RWPE1 (cell line): ENCODE data around the gene KIF16B.

Source experiments
- CTCF ChIA-PET: fragments of 350-600 bp; sonication (Branson Sonifier 250); formaldehyde crosslinking; extraction: SDS; loops from one replicate; lab custom pipeline; 2021; lab: Yijun Ruan, JAX
- POLR2A ChIA-PET: fragments of 400-600 bp; formaldehyde crosslinking; extraction: SDS; loops from one replicate; lab custom pipeline; 2020; ENCODE audit warnings: antibody characterized with exemption; ENCODE audit not compliant: low non-redundant PET; lab: Yijun Ruan, JAX
- DNase-seq: peaks from one replicate; pipeline ENCODE4 v3.0.0; 2012; ENCODE audit warnings: low spot score
- H3K27ac ChIP-seq: fragments of 450-650 bp; 2 replicates; pipeline ENCODE4 v1.5.1; 2017
- CTCF ChIP-seq: fragments of 450-650 bp; conservative IDR thresholded peaks from 2 replicates; pipeline ENCODE4 v1.5.1; 2017; ENCODE audit warnings: low read depth, mild to moderate bottlenecking

Gene KIF16B

GRCh38 chr20:16551607-16552006 lies 21.6 kb downstream of the KIF16B start:
- H3K27ac ChIP-seq = no peak overlapping the region
- ChIA-PET POLR2A (interaction anchor here (0.7 kb wide), 1 partner anchor 130 kb away, joined by 3 read pairs; no protein-coding TSS in a partner anchor), CTCF (interaction anchor here (0.6 kb wide), 1 partner anchor 638 kb away, joined by 5 read pairs; no protein-coding TSS in a partner anchor)
- no peak for DNase-seq
- TF ChIP-seq CTCF = no peak

GRCh38 chr20:16548068-16548672 lies 25.1 kb downstream of the KIF16B start:
- CTCF ChIA-PET = interaction anchor here (0.6 kb wide), 1 partner anchor 1408 kb away, joined by 6 read pairs; no protein-coding TSS in a partner anchor
- H3K27ac ChIP-seq = no peak overlapping the region
- TF ChIP-seq CTCF = no peak
- DNase-seq = no peak
- POLR2A ChIA-PET = no interaction called here

GRCh38 chr20:16544949-16545348 lies 28.3 kb downstream of the KIF16B start:
- H3K27ac ChIP-seq = no peak overlapping the region
- no peak for DNase-seq
- TF ChIP-seq CTCF = no peak
- ChIA-PET CTCF (interaction anchor here (0.6 kb wide), 1 partner anchor 968 kb away, joined by 3 read pairs; no protein-coding TSS in a partner anchor), POLR2A (interaction anchor here (0.7 kb wide), 1 partner anchor 189 kb away, joined by 4 read pairs; no protein-coding TSS in a partner anchor)

- DNase-seq = no peak
- CTCF ChIA-PET = no interaction called here
- no peak for TF ChIP-seq CTCF
- no peak overlapping the region for H3K27ac ChIP-seq
- POLR2A ChIA-PET = no interaction called here
Observed at GRCh38 chr20:16542477-16542876, 30.8 kb downstream of the KIF16B start.

GRCh38 chr20:16541878-16542277 lies 31.4 kb downstream of the KIF16B start:
- no peak overlapping the region for H3K27ac ChIP-seq
- ChIA-PET POLR2A (no interaction called here), CTCF (no interaction called here)
- DNase-seq = no peak
- no peak for TF ChIP-seq CTCF

GRCh38 chr20:16541226-16541625 lies 32.0 kb downstream of the KIF16B start:
- TF ChIP-seq CTCF = no peak
- no peak for DNase-seq
- POLR2A ChIA-PET = no interaction called here
- CTCF ChIA-PET = no interaction called here
- no peak overlapping the region for H3K27ac ChIP-seq
